WTC11 (cell line): ENCODE measurements around the gene ADAM17.

Experiments used
- CREB1 ChIP-seq: sonication (generic); formaldehyde crosslinking; IDR thresholded peaks from 2 replicates; pipeline ENCODE4 v1.8.0; 2023; ENCODE audit warnings: mild to moderate bottlenecking, missing genetic modification reagents
- JUN ChIP-seq: sonication (generic); formaldehyde crosslinking; IDR thresholded peaks from 2 replicates; pipeline ENCODE4 v1.8.0; 2023; ENCODE audit warnings: mild to moderate bottlenecking, missing genetic modification reagents
- NR3C1 ChIP-seq: sonication (generic); formaldehyde crosslinking; conservative IDR thresholded peaks from 2 replicates; pipeline ENCODE4 v1.8.1; 2023; ENCODE audit warnings: low read depth, mild to moderate bottlenecking, missing genetic modification reagents
- TEAD4 ChIP-seq: sonication (generic); formaldehyde crosslinking; IDR thresholded peaks from 2 replicates; pipeline ENCODE4 v1.8.0; 2022; ENCODE audit warnings: mild to moderate bottlenecking, missing genetic modification reagents
- ZNF232 ChIP-seq: sonication (generic); formaldehyde crosslinking; IDR thresholded peaks from 2 replicates; pipeline ENCODE4 v1.8.0; 2022; ENCODE audit warnings: mild to moderate bottlenecking, missing genetic modification reagents
- ZNF263 ChIP-seq: sonication (generic); formaldehyde crosslinking; IDR thresholded peaks from 2 replicates; pipeline ENCODE4 v1.8.1; 2022; ENCODE audit warnings: low read depth, mild to moderate bottlenecking, moderate library complexity, missing genetic modification reagents
- TF ChIP-seq, protein P1 (sequence below): sonication (generic); formaldehyde crosslinking; IDR thresholded peaks from 2 replicates; pipeline ENCODE4 v1.8.0; 2022; ENCODE audit warnings: mild to moderate bottlenecking, missing genetic modification reagents
- TF ChIP-seq, protein P2 (sequence below): fragments of 250-450 bp; sonication (Bioruptor Pico); IDR thresholded peaks from 2 replicates; pipeline ENCODE4 v1.9.0; 2021; ENCODE audit warnings: mild to moderate bottlenecking
- TF ChIP-seq, protein P3 (sequence below): fragments of 200-600 bp; IDR thresholded peaks from 2 replicates; pipeline ENCODE4 v1.8.0; 2022; ENCODE audit warnings: antibody characterized with exemption

DNA sequence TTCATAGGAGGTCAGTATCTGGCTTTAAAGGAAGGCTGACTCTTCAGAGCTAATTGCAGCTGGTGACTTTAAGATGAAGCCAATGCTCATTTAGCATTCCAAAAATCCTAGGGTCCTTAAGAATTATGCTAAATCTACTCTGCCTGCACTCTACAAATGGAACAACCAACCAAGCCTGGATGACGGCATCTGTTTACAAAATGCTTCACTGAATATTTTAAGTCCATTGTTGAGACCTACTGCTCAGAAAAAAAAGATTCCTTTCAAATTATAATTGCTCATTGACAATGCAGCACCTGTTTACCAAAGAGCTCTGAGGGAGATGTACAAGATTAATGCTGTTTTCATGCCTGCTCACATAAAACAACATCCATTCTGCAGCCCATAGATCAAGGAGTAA, 43.8 kb upstream of the ADAM17 start:
- TF ChIP-seq, protein P1, sequence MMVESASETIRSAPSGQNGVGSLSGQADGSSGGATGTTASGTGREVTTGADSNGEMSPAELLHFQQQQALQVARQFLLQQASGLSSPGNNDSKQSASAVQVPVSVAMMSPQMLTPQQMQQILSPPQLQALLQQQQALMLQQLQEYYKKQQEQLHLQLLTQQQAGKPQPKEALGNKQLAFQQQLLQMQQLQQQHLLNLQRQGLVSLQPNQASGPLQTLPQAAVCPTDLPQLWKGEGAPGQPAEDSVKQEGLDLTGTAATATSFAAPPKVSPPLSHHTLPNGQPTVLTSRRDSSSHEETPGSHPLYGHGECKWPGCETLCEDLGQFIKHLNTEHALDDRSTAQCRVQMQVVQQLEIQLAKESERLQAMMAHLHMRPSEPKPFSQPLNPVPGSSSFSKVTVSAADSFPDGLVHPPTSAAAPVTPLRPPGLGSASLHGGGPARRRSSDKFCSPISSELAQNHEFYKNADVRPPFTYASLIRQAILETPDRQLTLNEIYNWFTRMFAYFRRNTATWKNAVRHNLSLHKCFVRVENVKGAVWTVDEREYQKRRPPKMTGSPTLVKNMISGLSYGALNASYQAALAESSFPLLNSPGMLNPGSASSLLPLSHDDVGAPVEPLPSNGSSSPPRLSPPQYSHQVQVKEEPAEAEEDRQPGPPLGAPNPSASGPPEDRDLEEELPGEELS (CRISPR knock-in tag), result no peak
- TF ChIP-seq ZNF232 (CRISPR knock-in tag) (no peak), JUN (CRISPR knock-in tag) (no peak), CREB1 (CRISPR knock-in tag) (no peak), ZNF263 (CRISPR knock-in tag) (no peak), NR3C1 (no peak), TEAD4 (no peak)
- TF ChIP-seq, protein P2, sequence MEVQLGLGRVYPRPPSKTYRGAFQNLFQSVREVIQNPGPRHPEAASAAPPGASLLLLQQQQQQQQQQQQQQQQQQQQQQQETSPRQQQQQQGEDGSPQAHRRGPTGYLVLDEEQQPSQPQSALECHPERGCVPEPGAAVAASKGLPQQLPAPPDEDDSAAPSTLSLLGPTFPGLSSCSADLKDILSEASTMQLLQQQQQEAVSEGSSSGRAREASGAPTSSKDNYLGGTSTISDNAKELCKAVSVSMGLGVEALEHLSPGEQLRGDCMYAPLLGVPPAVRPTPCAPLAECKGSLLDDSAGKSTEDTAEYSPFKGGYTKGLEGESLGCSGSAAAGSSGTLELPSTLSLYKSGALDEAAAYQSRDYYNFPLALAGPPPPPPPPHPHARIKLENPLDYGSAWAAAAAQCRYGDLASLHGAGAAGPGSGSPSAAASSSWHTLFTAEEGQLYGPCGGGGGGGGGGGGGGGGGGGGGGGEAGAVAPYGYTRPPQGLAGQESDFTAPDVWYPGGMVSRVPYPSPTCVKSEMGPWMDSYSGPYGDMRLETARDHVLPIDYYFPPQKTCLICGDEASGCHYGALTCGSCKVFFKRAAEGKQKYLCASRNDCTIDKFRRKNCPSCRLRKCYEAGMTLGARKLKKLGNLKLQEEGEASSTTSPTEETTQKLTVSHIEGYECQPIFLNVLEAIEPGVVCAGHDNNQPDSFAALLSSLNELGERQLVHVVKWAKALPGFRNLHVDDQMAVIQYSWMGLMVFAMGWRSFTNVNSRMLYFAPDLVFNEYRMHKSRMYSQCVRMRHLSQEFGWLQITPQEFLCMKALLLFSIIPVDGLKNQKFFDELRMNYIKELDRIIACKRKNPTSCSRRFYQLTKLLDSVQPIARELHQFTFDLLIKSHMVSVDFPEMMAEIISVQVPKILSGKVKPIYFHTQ, result no peak
- TF ChIP-seq, protein P3, sequence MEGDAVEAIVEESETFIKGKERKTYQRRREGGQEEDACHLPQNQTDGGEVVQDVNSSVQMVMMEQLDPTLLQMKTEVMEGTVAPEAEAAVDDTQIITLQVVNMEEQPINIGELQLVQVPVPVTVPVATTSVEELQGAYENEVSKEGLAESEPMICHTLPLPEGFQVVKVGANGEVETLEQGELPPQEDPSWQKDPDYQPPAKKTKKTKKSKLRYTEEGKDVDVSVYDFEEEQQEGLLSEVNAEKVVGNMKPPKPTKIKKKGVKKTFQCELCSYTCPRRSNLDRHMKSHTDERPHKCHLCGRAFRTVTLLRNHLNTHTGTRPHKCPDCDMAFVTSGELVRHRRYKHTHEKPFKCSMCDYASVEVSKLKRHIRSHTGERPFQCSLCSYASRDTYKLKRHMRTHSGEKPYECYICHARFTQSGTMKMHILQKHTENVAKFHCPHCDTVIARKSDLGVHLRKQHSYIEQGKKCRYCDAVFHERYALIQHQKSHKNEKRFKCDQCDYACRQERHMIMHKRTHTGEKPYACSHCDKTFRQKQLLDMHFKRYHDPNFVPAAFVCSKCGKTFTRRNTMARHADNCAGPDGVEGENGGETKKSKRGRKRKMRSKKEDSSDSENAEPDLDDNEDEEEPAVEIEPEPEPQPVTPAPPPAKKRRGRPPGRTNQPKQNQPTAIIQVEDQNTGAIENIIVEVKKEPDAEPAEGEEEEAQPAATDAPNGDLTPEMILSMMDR, result no peak
